Right atrium auricular region (tissue), 2 donors: ENCODE measurements around the gene IRS2. TPM values are rescaled to one million over a fixed set of nuclear protein-coding genes. Genes with fewer than 3 reads are reported as not detected.

Experiments
- DNase-seq: peaks from one replicate; pipeline ENCODE4 v3.0.0-alpha.2; 2019; ENCODE audit warnings: low spot score
- H3K27ac ChIP-seq, 2 donors: fragments of 200-600 bp; sonication (generic); 1 replicate in 1 of 2; 2 replicates in 1 of 2; pipeline ENCODE4 v1.5.1; 2016 to 2019
- H3K27me3 ChIP-seq, 2 donors: fragments of 200-600 bp; sonication (generic); one replicate each; pipeline versions ENCODE4 v1.5.1 to v1.6.0; 2017 to 2019
- H3K36me3 ChIP-seq: fragments of 200-600 bp; sonication (generic); one replicate; pipeline ENCODE4 v1.5.1; 2016
- H3K4me1 ChIP-seq, 2 donors: fragments of 200-600 bp; sonication (generic); one replicate each; pipeline versions ENCODE4 v1.5.1 to v1.6.0; 2017 to 2019
- H3K4me3 ChIP-seq, 2 donors: fragments of 200-600 bp; sonication (generic); 1 replicate in 1 of 2; 2 replicates in 1 of 2; pipeline ENCODE4 v1.5.1; 2017 to 2019; ENCODE audit warnings: mild to moderate bottlenecking in 1 of 2, moderate library complexity in 1 of 2
- H3K9me3 ChIP-seq, 2 donors: fragments of 200-600 bp; sonication (generic); one replicate each; pipeline ENCODE4 v1.5.1; 2019
- CTCF ChIP-seq, 2 donors: fragments of 200-600 bp; sonication (generic); IDR thresholded peaks; one replicate each; pipeline ENCODE4 v1.5.1; 2019; ENCODE audit warnings: antibody characterized with exemption in 2 of 2
- total RNA-seq, 2 donors: library from RNA; depleted of rRNA; stranded (reverse); fragments of >200 nt; gene quantifications; one replicate each; pipeline ENCODE4 v1.1.0, GENCODE V29; 2016

The IRS2 gene
- total RNA-seq, 2 donors from 2014 or later, result 21.2 to 57.6 TPM

- H3K4me1 ChIP-seq, result no peaks in the 10 kb centered on the region
- H3K9me3 ChIP-seq, result no peaks in the 10 kb centered on the region
- no peak for TF ChIP-seq CTCF (IDR thresholded peaks at IDR 0.05)
- DNase-seq, result no peak
- no peak overlapping the region for H3K27ac ChIP-seq
- no peaks in the 10 kb centered on the region for H3K36me3 ChIP-seq
- no peaks in the 10 kb centered on the region for H3K27me3 ChIP-seq
- no peak overlapping the region for H3K4me3 ChIP-seq
Measured at GRCh38 chr13:109821103-109821502, 34.7 kb upstream of the IRS2 start.

- no peaks in the 10 kb centered on the region for H3K9me3 ChIP-seq
- TF ChIP-seq CTCF (IDR thresholded peaks at IDR 0.05), result no peak
- H3K27ac ChIP-seq, result no peak overlapping the region
- H3K27me3 ChIP-seq, result no peaks in the 10 kb centered on the region
- no peaks in the 10 kb centered on the region for H3K36me3 ChIP-seq
- H3K4me3 ChIP-seq, result no peak overlapping the region
- no peak for DNase-seq
- H3K4me1 ChIP-seq, result no peaks in the 10 kb centered on the region
Measured at GRCh38 chr13:109819874-109820273, 33.5 kb upstream of the IRS2 start.

- H3K36me3 ChIP-seq, result no peaks in the 10 kb centered on the region
- no peak overlapping the region for H3K27ac ChIP-seq
- H3K9me3 ChIP-seq, result no peaks in the 10 kb centered on the region
- no peaks in the 10 kb centered on the region for H3K27me3 ChIP-seq
- no peak for DNase-seq
- no peak for TF ChIP-seq CTCF (IDR thresholded peaks at IDR 0.05)
- H3K4me1 ChIP-seq, result no peaks in the 10 kb centered on the region
- no peak overlapping the region for H3K4me3 ChIP-seq
Measured at GRCh38 chr13:109818886-109819285, 32.5 kb upstream of the IRS2 start.

GRCh38 chr13:109817591-109818535 lies 31.5 kb upstream of the IRS2 start:
- Histone ChIP-seq H3K4me1 (no peaks in the 10 kb centered on the region), H3K4me3 (no peak overlapping the region), H3K36me3 (no peaks in the 10 kb centered on the region), H3K27ac (no peak overlapping the region), H3K9me3 (no peaks in the 10 kb centered on the region), H3K27me3 (no peaks in the 10 kb centered on the region)
- DNase-seq, result no peak
- TF ChIP-seq CTCF (IDR thresholded peaks at IDR 0.05), result no peak

- Histone ChIP-seq H3K4me3 (no peak overlapping the region), H3K4me1 (no peaks in the 10 kb centered on the region), H3K27ac (no peak overlapping the region), H3K36me3 (no peaks in the 10 kb centered on the region), H3K9me3 (no peaks in the 10 kb centered on the region), H3K27me3 (no peaks in the 10 kb centered on the region)
- TF ChIP-seq CTCF (IDR thresholded peaks at IDR 0.05), result no peak
- no peak for DNase-seq
Measured at GRCh38 chr13:109816808-109817203, 30.4 kb upstream of the IRS2 start.
